ENCODE data around the gene ZNF646. TPM values are rescaled to one million over a fixed set of nuclear protein-coding genes. Genes with fewer than 3 reads are reported as not detected.

ZNF646 gene
- total RNA-seq (2022; extraction: Qiagen RNA extraction) = 7.5 to 12.1 TPM (median 10.1 TPM) in 5 replicates

GRCh38 chr16:31073970-31074813 is at the start of gene ZNF646, which contains the start of gene ZNF668:
Gene ZNF646, plus strand, starts transcription at chr16:31074422. Its CDS starts 1,903 bp downstream, at chr16:31076325.
Gene ZNF668, minus strand, starts transcription at chr16:31074240. Its CDS starts 9,781 bp downstream, at chr16:31064459.

GRCh38 chr16:31032736-31033708 is 41.2 kb upstream of the ZNF646 start, which contains the start of gene STX4:
Gene STX4, plus strand, starts transcription at chr16:31033558. Its CDS starts 248 bp downstream, at chr16:31033806.

GRCh38 chr16:31088459-31089183 is 14.4 kb downstream of the ZNF646 start, which contains the start of gene PRSS53:
Gene PRSS53, minus strand, starts transcription at chr16:31088943. Its CDS starts 134 bp downstream, at chr16:31088809.

GRCh38 chr16:31094424-31095120 is 20.4 kb downstream of the ZNF646 start, which contains the start of gene VKORC1:
Gene VKORC1, minus strand, starts transcription at chr16:31094797. Its CDS starts 68 bp downstream, at chr16:31094729.

GRCh38 chr16:31108035-31108793 is 34.0 kb downstream of the ZNF646 start, which contains the start of gene BCKDK:
Gene BCKDK, plus strand, starts transcription at chr16:31108386. Its CDS starts 838 bp downstream, at chr16:31109224.

GRCh38 chr16:31117384-31118222 is 43.4 kb downstream of the ZNF646 start, which contains the start of gene KAT8:
Gene KAT8, plus strand, starts transcription at chr16:31117664. Its CDS starts 18 bp downstream, at chr16:31117682.

Other genes with a start within 250 kb of the ZNF646 start
- gene BCL7C, start 180.3 kb upstream of the ZNF646 start, total RNA-seq (2022; extraction: Qiagen RNA extraction) = 24.4 to 39.0 TPM (median 37.0 TPM) in 5 replicates
- gene CTF1, start 177.8 kb upstream of the ZNF646 start, total RNA-seq (2022; extraction: Qiagen RNA extraction) = 0.09 to 0.18 TPM (median 0.13 TPM) in 5 replicates
- 13.9 to 22.2 TPM (median 20.1 TPM) in 5 replicates for gene FBXL19, start 150.8 kb upstream of the ZNF646 start, total RNA-seq (2022; extraction: Qiagen RNA extraction)
- gene ORAI3, start 125.4 kb upstream of the ZNF646 start, total RNA-seq (2022; extraction: Qiagen RNA extraction) = 10.1 to 17.2 TPM (median 14.7 TPM) in 5 replicates
- 16.0 to 22.1 TPM (median 21.3 TPM) in 5 replicates for gene SETD1A, start 116.7 kb upstream of the ZNF646 start, total RNA-seq (2022; extraction: Qiagen RNA extraction)
- gene HSD3B7, start 89.2 kb upstream of the ZNF646 start, total RNA-seq (2022; extraction: Qiagen RNA extraction) = 13.0 to 16.0 TPM (median 15.0 TPM) in 5 replicates
- 1.5 to 1.9 TPM (median 1.7 TPM) in 5 replicates for gene STX1B, start 63.8 kb upstream of the ZNF646 start, total RNA-seq (2022; extraction: Qiagen RNA extraction)
- 60.0 to 76.0 TPM (median 70.3 TPM) in 5 replicates for gene STX4, start 40.9 kb upstream of the ZNF646 start, total RNA-seq (2022; extraction: Qiagen RNA extraction)
- 11.6 to 22.1 TPM (median 15.2 TPM) in 5 replicates for gene ZNF668, start 182 bp upstream of the ZNF646 start, total RNA-seq (2022; extraction: Qiagen RNA extraction)
- gene PRSS53, start 14.5 kb downstream of the ZNF646 start, total RNA-seq (2022; extraction: Qiagen RNA extraction) = 1.1 to 3.1 TPM (median 1.4 TPM) in 5 replicates
- gene VKORC1, start 20.4 kb downstream of the ZNF646 start, total RNA-seq (2022; extraction: Qiagen RNA extraction) = 99.7 to 146 TPM (median 144 TPM) in 5 replicates
- gene BCKDK, start 34.0 kb downstream of the ZNF646 start, total RNA-seq (2022; extraction: Qiagen RNA extraction) = 40.3 to 51.5 TPM (median 48.2 TPM) in 5 replicates
- 35.4 to 40.3 TPM (median 39.2 TPM) in 5 replicates for gene KAT8, start 43.2 kb downstream of the ZNF646 start, total RNA-seq (2022; extraction: Qiagen RNA extraction)
- 0.41 to 0.76 TPM (median 0.57 TPM) in 5 replicates for gene PRSS8, start 61.3 kb downstream of the ZNF646 start, total RNA-seq (2022; extraction: Qiagen RNA extraction)
- gene PRSS36, start 75.6 kb downstream of the ZNF646 start, total RNA-seq (2022; extraction: Qiagen RNA extraction) = 0.58 to 1.1 TPM (median 0.72 TPM) in 5 replicates
- gene FUS, start 105.7 kb downstream of the ZNF646 start, total RNA-seq (2022; extraction: Qiagen RNA extraction) = 507 to 553 TPM (median 516 TPM) in 5 replicates
- gene PYCARD, start 128.3 kb downstream of the ZNF646 start, total RNA-seq (2022; extraction: Qiagen RNA extraction) = 25.7 to 50.2 TPM (median 42.9 TPM) in 5 replicates
- gene TRIM72, start 139.7 kb downstream of the ZNF646 start, total RNA-seq (2022; extraction: Qiagen RNA extraction) = 0.02 to 0.07 TPM (median 0.02 TPM) in 5 replicates
- gene PYDC1, start 142.7 kb downstream of the ZNF646 start, total RNA-seq (2022; extraction: Qiagen RNA extraction) = not detected in 5 replicates
- gene ITGAM, start 185.6 kb downstream of the ZNF646 start, total RNA-seq (2022; extraction: Qiagen RNA extraction) = 1.4 to 2.8 TPM (median 2.4 TPM) in 5 replicates

Data from A549 treated with CORT108297 at 1 μM for 4 hours (cell line).